Measurements from ENCODE around the gene ARSB.

Gene ARSB

DNA sequence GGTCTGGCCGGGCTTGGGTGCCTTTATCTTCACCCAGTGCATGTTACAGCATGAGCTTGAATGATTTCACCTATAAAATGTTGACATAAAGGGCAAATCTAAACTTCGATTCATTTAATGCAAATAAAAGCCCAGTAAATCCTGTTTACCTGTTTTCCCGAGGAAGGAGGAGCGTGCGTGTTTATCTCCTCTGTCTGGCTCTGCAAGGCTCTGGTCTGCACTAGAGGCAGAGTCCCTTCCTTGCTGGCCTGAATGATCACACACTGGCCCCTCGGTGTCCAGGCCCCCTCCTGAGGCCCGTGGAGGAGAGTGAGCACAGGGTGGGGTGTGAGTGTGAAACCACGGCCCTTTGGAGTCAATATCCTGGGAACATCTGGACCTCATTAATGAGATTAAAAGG, 211.5 kb downstream of the ARSB start:
- H3K27me3 ChIP-seq (ENCODE audit: insufficient read depth, poor library complexity, severe bottlenecking), result no peaks in the 10 kb centered on the region
- H3K4me3 ChIP-seq (replicated peaks; ENCODE audit: insufficient read depth, low read length), result no peak overlapping the region
- no peak overlapping the region for H3K27ac ChIP-seq (replicated peaks)
- TF ChIP-seq, protein P1, sequence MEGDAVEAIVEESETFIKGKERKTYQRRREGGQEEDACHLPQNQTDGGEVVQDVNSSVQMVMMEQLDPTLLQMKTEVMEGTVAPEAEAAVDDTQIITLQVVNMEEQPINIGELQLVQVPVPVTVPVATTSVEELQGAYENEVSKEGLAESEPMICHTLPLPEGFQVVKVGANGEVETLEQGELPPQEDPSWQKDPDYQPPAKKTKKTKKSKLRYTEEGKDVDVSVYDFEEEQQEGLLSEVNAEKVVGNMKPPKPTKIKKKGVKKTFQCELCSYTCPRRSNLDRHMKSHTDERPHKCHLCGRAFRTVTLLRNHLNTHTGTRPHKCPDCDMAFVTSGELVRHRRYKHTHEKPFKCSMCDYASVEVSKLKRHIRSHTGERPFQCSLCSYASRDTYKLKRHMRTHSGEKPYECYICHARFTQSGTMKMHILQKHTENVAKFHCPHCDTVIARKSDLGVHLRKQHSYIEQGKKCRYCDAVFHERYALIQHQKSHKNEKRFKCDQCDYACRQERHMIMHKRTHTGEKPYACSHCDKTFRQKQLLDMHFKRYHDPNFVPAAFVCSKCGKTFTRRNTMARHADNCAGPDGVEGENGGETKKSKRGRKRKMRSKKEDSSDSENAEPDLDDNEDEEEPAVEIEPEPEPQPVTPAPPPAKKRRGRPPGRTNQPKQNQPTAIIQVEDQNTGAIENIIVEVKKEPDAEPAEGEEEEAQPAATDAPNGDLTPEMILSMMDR (IDR thresholded peaks at IDR 0.05; ENCODE audit: insufficient read depth, low read length), result no peak
- TF ChIP-seq, protein P2, sequence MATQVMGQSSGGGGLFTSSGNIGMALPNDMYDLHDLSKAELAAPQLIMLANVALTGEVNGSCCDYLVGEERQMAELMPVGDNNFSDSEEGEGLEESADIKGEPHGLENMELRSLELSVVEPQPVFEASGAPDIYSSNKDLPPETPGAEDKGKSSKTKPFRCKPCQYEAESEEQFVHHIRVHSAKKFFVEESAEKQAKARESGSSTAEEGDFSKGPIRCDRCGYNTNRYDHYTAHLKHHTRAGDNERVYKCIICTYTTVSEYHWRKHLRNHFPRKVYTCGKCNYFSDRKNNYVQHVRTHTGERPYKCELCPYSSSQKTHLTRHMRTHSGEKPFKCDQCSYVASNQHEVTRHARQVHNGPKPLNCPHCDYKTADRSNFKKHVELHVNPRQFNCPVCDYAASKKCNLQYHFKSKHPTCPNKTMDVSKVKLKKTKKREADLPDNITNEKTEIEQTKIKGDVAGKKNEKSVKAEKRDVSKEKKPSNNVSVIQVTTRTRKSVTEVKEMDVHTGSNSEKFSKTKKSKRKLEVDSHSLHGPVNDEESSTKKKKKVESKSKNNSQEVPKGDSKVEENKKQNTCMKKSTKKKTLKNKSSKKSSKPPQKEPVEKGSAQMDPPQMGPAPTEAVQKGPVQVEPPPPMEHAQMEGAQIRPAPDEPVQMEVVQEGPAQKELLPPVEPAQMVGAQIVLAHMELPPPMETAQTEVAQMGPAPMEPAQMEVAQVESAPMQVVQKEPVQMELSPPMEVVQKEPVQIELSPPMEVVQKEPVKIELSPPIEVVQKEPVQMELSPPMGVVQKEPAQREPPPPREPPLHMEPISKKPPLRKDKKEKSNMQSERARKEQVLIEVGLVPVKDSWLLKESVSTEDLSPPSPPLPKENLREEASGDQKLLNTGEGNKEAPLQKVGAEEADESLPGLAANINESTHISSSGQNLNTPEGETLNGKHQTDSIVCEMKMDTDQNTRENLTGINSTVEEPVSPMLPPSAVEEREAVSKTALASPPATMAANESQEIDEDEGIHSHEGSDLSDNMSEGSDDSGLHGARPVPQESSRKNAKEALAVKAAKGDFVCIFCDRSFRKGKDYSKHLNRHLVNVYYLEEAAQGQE (IDR thresholded peaks at IDR 0.05; ENCODE audit: insufficient replicate concordance, low read depth), result no peak
- TF ChIP-seq GABPA (IDR thresholded peaks at IDR 0.05; ENCODE audit: low read depth), result no peak
- no peak for TF ChIP-seq POLR2AphosphoS5 (IDR thresholded peaks at IDR 0.05; ENCODE audit: low read depth)
- DNase-seq (ENCODE audit: low read depth in 1 of 2, low spot score in 1 of 2), result no peak

DNA sequence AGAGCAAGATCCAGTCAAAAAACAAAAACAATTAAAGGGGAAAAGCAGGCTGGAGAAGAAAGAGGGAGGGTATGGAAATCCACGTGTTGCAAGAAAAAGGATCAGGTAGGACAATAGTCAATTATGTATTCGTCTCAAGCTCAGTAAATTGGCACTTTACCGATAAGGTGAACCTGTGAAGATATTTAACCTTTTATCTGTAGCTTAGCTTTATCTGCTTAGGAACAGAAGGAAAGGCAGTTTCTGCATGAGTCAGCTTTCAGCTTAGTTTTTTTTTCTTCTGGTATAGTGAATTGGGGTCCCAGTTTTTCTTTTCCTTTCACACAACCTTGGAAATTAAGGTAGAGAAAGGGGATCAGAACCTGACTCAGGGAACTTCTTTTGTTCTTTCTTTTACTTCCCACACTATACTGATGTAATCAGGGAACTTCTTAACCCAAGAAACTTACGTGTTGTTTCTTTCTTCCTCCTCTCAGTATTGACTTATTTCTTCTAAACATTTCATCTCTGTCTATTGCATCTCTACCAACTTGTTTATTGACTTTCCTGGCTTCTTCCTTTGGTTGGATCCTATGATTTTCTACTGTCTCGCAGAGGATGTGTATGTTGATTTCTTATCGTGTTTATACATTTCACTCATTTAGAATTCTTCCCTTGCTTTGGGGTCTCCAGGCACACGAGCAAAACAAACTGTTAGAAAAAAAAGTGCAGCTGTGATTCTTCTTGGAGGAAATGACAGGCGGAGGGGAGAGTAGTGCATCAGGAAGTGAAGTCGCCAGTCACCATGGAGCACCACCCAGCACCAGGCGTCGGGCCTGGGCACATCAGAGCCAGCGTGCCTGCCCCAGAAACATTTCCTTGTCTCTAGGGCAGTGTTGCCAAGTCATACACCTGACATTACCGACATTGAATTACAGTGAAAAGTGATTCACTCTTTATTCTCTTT, 213.6 kb downstream of the ARSB start:
- H3K27ac ChIP-seq (replicated peaks), result no peak overlapping the region
- TF ChIP-seq, protein P1 (IDR thresholded peaks at IDR 0.05; ENCODE audit: insufficient read depth, low read length), result no peak
- TF ChIP-seq GABPA (IDR thresholded peaks at IDR 0.05; ENCODE audit: low read depth) (no peak), SPI1 (IDR thresholded peaks at IDR 0.05; ENCODE audit: borderline replicate concordance, low read depth) (no peak), POLR2AphosphoS5 (IDR thresholded peaks at IDR 0.05; ENCODE audit: low read depth) (no peak)
- TF ChIP-seq, protein P2 (IDR thresholded peaks at IDR 0.05; ENCODE audit: insufficient replicate concordance, low read depth), result no peak
- DNase-seq (ENCODE audit: low read depth in 1 of 2, low spot score in 1 of 2), result no peak
- no peak overlapping the region for H3K4me3 ChIP-seq (replicated peaks; ENCODE audit: insufficient read depth, low read length)
- H3K27me3 ChIP-seq (ENCODE audit: insufficient read depth, poor library complexity, severe bottlenecking), result no peaks in the 10 kb centered on the region

DNA sequence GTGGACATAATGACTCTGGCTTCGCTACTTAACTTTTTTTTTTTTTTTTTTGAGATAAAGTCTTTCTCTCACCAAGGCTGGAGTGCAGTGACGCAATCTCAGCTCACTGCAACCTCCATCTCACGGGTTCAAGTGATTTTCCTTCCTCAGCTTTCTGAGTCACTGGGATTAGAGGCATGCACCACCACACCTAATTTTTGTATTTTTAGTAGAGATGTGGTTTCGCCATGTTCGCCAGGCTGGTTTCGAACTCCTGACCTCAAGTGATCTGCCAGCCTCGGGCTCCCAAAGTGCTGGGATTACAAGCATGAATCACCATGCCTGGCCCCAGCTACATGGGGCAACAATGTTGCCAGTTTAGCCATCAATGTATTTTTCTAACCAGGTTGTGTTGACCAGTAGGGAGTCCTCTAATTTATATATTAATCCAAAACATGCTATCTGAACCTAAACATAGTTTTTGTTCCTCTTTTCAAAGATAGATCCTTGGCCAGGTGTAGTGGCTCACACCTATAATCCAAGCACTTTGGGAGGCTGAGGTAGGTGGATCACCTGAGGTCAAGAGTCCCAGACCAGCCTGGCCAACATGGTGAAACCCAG, 216.2 kb downstream of the ARSB start:
- Histone ChIP-seq H3K27ac (replicated peaks) (no peak overlapping the region), H3K4me3 (replicated peaks; ENCODE audit: insufficient read depth, low read length) (no peak overlapping the region), H3K27me3 (ENCODE audit: insufficient read depth, poor library complexity, severe bottlenecking) (no peaks in the 10 kb centered on the region)
- TF ChIP-seq, protein P1 (IDR thresholded peaks at IDR 0.05; ENCODE audit: insufficient read depth, low read length), result no peak
- no peak for TF ChIP-seq GABPA (IDR thresholded peaks at IDR 0.05; ENCODE audit: low read depth)
- TF ChIP-seq SPI1 (IDR thresholded peaks at IDR 0.05; ENCODE audit: borderline replicate concordance, low read depth), result no peak
- TF ChIP-seq, protein P2 (IDR thresholded peaks at IDR 0.05; ENCODE audit: insufficient replicate concordance, low read depth), result no peak
- no peak for TF ChIP-seq POLR2AphosphoS5 (IDR thresholded peaks at IDR 0.05; ENCODE audit: low read depth)
- no peak for DNase-seq (ENCODE audit: low read depth in 1 of 2, low spot score in 1 of 2)
